ENCODE results near the gene USH2A.
A peak's percentile ranks its signal among the peaks of the same experiment; 100 is the strongest.

Gene USH2A

DNA sequence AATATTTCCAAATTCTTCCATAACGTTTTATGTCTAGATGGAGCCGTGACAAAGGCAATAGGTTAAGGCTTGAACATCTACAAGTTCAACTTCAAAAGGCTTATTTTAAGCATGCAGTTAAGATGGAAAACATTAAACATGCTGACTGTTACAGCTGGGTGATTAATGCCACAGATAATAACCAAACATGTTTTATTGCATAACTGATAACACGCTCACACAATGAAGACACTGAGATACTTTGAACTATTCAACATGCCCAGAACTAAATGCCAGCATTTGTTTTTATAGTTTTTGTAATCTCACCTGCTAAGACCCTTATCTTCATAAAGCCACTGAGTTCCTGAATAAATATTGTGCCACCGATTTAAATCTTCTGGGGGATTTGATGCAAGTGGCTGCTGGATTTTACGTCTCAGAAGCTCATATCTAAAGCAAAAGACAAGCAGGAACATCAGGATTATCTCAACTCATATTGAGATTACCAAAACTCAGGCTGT, 545.7 kb downstream of the USH2A start:
- no peak for DNase-seq (ENCODE audit: low read depth, low spot score)

DNA sequence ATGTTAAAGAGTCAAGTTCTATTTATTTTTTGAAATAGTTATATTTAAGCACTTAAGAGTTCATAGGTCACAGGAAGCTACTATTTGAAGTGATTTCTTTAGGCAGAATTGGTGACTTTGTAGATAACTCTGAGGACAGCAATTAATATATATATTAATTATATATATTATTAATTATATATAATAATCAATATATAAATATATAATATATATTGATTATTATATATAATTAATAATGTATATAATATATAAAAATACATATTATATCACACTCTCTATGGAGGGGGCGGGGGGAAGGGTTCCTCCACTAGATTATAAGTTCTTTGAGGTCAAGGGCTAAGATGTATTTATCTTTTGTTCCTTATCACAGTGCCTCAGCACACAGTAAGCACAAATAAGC, 547.5 kb downstream of the USH2A start:
- no peak for DNase-seq (ENCODE audit: low read depth, low spot score)

GRCh38 chr1:215875236-215875635, 548.0 kb downstream of the USH2A start:
- DNase-seq (ENCODE audit: low read depth, low spot score) = no peak

DNA sequence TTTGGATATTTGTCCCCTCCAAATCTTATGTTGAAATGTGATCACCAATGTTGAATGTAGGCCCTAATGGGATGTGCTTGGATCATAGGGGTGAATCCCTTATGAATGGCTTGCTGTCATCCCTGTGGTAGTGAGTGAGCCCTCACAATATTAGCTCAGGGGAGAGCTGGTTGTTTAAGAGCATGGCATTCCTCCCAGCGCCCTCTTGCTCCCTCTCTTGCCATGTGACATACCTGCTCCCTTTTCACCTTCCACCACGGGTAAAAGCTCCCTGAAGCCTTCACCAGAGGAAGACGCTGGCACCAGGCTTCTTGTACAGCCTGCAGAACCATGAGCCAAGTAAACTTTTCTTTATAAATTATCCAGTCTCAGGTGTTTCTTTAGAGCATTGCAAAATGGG, 550.6 kb downstream of the USH2A start:
- no peak for DNase-seq (ENCODE audit: low read depth, low spot score)

GRCh38 chr1:215868500-215868899, 554.7 kb downstream of the USH2A start:
- no peak for DNase-seq (ENCODE audit: low read depth, low spot score)

GRCh38 chr1:215865060-215865459, 558.2 kb downstream of the USH2A start:
- DNase-seq (ENCODE audit: low read depth, low spot score) = no peak

DNA sequence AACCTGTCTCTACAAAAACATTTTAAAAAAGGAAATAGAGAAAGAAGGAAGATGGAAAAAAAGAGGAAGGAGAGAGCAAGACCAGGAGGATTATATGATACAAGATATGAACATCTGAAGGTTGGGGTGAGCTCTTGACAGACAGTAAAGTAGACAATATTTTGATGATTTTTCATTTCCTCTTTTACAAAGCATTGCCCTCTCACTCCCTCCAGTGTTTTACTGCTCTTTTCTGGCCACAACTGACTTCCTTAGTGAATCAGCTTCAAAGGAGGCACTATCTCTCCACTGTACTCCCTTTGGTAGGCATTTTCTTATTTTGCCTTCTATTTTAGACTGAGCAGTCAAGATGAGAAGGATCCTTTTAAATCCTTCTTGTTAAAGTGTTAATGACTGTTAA, 559.5 kb downstream of the USH2A start:
- no peak for DNase-seq (ENCODE audit: low read depth, low spot score)

- no peak for DNase-seq (ENCODE audit: low read depth, low spot score)
Measured at GRCh38 chr1:215860833-215861232, 562.4 kb downstream of the USH2A start.

GRCh38 chr1:215857317-215857716, 565.9 kb downstream of the USH2A start:
- no peak for DNase-seq (ENCODE audit: low read depth, low spot score)

- DNase-seq (ENCODE audit: low read depth, low spot score) = no peak
Measured at GRCh38 chr1:215845234-215845891, 577.9 kb downstream of the USH2A start.

DNA sequence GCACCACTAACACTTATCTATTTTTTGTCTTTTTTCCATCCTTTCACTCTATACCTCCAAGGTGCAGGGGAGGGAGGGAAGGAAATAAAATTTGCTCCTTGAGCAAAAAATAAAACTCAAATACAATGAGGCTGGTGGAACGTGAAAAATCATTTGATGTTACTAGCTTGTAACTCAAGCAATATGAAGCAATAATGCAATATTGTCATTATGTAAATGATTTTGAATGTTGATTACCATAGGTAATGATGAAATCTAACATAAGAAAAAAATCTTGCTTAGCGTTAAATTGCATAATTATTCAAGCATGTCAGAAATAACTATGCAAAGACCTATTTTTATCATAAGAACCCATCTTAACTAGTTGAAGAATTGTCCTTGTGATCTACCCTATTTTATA, 578.5 kb downstream of the USH2A start:
- no peak for DNase-seq (ENCODE audit: low read depth, low spot score)

- DNase-seq (ENCODE audit: low read depth, low spot score) = no peak
Measured at GRCh38 chr1:215844266-215844665, 579.0 kb downstream of the USH2A start.

- no peak for DNase-seq (ENCODE audit: low read depth, low spot score)
Measured at GRCh38 chr1:215842905-215843304, 580.3 kb downstream of the USH2A start.

DNA sequence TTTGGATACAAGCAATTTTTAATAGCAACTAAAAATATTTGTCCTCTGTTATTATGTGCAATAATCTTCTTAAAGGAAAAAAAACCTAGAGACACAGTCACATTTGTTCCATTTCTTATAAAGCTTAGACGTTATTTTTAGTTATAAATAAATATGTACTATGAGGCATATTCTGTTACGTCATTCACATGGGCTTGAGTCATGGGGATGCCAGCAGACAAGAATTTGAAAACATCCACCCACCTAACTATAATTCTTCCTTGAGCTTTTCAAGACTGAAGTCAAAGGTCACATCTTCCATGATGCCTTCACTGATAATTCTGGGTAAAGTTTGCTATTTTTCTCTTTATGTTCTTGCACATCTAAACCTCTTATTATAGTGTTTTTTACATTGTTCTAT, 587.3 kb downstream of the USH2A start:
- no peak for DNase-seq (ENCODE audit: low read depth, low spot score)

DNA sequence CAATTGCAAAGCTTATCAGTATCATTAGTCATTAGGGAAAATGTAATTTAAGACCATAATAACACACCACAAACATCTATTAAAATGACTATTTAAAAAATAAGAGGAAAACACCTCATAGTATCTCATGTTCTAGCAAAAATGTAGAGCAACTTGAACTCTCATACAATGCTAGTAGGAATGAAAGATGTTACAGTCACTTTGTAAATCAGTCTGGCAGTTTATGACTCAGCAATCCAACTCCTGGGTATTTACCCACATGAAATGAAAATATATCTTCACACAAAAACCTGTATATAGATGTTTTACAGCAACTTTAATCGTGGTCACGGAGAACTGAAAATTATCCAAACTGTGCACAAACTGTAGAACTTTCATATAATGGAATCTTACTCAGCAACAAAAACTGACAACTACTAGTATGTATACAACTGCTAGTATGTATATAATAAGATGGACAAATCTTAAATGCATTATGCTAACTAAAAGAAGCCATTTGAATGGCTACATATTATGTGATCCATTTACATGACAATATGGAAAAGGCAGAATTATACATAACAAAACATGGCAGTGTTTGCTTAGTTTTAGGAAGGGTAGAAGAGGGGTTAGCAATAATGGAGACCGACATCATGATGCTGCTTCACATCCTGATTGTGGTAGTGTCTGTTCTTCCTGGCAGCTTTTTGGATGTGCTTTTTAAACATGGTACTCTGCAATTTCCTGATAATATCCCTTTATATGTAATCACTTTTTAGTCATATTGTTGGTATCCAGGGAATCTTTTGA, 589.1 kb downstream of the USH2A start:
- no peak for DNase-seq (ENCODE audit: low read depth, low spot score)

GRCh38 chr1:215830226-215830810, 592.9 kb downstream of the USH2A start:
- no peak for DNase-seq (ENCODE audit: low read depth, low spot score)

DNA sequence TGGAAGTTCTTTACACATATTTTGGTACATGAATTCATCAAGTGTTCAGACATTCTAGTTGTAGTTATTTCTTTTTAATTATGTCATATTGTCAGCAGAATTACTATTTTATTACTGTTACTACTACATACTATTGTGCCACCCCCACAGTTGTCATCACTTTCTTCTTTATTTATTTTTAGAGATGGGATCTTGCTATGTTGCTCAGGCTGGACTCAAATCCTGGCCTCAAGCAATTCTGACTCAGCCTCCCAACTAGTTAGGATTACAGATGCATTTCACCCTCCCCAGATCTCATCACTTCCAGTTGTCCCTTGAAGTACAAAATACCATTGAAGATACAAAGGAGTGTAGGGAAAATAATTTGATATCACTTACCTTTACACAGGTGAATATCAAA, 598.2 kb downstream of the USH2A start:
- DNase-seq (ENCODE audit: low read depth, low spot score) = no peak

DNA sequence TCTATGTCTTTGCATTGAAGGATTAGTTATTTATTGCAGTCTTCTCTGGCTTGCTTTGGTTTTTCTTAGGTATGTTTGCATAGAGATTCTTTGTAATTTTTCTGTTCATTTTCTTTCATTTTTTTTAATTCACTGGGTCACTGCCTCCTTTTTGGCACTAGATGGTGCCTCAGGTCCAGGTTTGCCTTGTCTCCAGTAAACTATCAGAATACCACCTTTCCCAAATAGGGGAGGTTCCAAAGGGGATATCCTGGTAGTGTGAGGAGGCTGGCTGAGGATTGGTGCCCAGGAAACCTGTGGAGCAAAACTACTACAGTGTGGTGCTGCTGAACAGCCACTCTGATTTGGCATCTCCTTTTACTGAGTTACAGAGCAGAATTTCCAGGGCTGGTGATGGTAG, 599.0 kb downstream of the USH2A start:
- peak; percentile 33 for DNase-seq (ENCODE audit: low read depth, low spot score)

DNA sequence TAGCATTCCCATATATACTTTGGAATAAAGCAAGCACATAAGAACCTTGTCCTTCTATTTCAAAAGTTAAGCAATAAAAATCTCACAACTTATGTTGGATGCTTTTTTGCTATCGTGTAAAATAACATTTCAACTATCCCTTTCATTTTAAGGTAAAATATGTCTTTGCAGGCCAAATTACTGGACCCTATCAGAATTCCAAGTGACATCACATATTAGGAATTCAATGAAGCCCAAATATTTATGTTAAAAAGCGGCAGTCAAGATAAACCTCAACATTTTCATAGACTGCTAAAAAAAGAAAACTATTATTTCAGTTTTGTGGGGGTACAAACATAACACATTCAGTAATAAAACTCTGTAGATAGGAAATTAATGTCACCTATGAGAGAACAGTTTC, 604.1 kb downstream of the USH2A start:
- DNase-seq (ENCODE audit: low read depth, low spot score) = no peak

DNA sequence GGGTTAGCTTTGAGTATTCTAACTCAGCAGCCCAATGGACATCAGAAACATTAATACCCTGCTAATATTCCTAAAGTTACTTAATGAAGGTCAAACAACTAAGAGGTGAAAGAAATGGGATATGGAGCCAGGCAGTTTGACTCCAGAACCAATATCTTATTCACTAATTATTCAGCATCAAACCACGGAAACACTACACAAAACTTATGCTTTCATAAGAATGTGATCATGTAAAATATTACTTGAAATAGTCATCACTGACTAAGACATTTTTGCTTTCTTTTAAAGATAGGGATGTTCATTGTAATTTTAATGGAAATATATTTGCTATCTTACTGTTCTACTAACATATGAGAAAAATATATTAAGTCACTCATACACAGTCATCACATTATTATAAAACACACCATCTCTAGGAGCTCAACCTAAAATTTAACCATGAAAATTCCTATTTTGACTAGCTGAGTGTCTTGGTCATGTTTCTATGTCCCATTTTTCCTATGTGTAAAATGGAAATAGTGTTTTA, 615.3 kb downstream of the USH2A start:
- DNase-seq (ENCODE audit: low read depth, low spot score) = no peak

DNA sequence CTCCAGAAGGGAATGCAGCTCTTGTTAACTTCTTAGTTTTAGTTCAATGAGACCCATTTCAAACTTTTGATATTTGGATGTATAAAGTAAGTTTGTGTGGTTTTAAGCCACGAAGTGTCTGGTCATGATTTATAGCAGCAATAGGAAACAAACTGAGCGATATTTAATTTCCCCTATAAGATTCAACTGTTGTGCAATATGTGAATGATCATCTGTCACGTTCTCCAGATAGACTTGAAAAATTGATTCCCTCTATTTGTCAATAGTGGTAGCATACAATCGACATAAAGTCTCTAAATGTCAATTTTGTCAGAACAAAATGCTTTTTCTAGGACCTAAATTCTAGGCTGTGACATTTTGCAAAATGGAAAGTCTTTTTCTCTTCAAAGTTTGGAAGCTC, 616.0 kb downstream of the USH2A start:
- DNase-seq (ENCODE audit: low read depth, low spot score) = no peak

- DNase-seq (ENCODE audit: low read depth, low spot score) = no peak
Measured at GRCh38 chr1:215797859-215798258, 625.4 kb downstream of the USH2A start.

GRCh38 chr1:215794156-215794555, 629.1 kb downstream of the USH2A start:
- DNase-seq (ENCODE audit: low read depth, low spot score) = no peak
